Loucy (cell line): Measurements from ENCODE around the gene ITGB1.
A peak's percentile ranks its signal among the peaks of the same experiment; 100 is the strongest.

Source experiments
- H2AFZ ChIP-seq: fragments of 200-600 bp; sonication (generic); 2 replicates; pipeline ENCODE4 v1.6.0; 2016; ENCODE audit warnings: antibody characterized with exemption, mild to moderate bottlenecking, low read length, moderate library complexity
- H3F3A ChIP-seq: fragments of 200-600 bp; 2 replicates; pipeline ENCODE4 v1.6.0; 2016; ENCODE audit warnings: antibody characterized with exemption, low read depth, mild to moderate bottlenecking
- H3K27me3 ChIP-seq: fragments of 200-600 bp; sonication (generic); 2 replicates; pipeline ENCODE4 v1.6.1; 2014; ENCODE audit warnings: low read length, mild to moderate bottlenecking; ENCODE audit not compliant: insufficient read depth, poor library complexity, severe bottlenecking
- H3K36me3 ChIP-seq: fragments of 200-600 bp; sonication (generic); 2 replicates; pipeline ENCODE4 v1.6.1; 2016; ENCODE audit warnings: low read length; ENCODE audit not compliant: insufficient read depth
- H3K4me1 ChIP-seq: fragments of 200-600 bp; sonication (generic); 2 replicates; pipeline ENCODE4 v1.5.1; 2014; ENCODE audit warnings: low read length, mild to moderate bottlenecking; ENCODE audit not compliant: insufficient read depth, poor library complexity, severe bottlenecking
- H3K4me2 ChIP-seq: fragments of 200-600 bp; sonication (generic); 2 replicates; pipeline ENCODE4 v1.6.0; 2014; ENCODE audit warnings: antibody characterized with exemption, low read length, low read depth, mild to moderate bottlenecking; ENCODE audit not compliant: poor library complexity, severe bottlenecking
- H3K4me3 ChIP-seq: fragments of 200-600 bp; sonication (generic); 2 replicates; pipeline ENCODE4 v1.5.1; 2014; ENCODE audit warnings: low read length, mild to moderate bottlenecking, mixed read lengths; ENCODE audit not compliant: poor library complexity, severe bottlenecking
- H3K79me2 ChIP-seq: fragments of 200-600 bp; sonication (generic); 2 replicates; pipeline ENCODE4 v1.6.1; 2014; ENCODE audit warnings: low read length; ENCODE audit not compliant: insufficient read depth
- H3K9ac ChIP-seq: fragments of 200-600 bp; sonication (generic); 2 replicates; pipeline ENCODE4 v1.6.0; 2014; ENCODE audit warnings: mild to moderate bottlenecking, low read depth, low read length, moderate library complexity; ENCODE audit not compliant: poor library complexity, severe bottlenecking
- H3K9me2 ChIP-seq: fragments of 200-600 bp; sonication (generic); replicated peaks from 2 replicates; pipeline ENCODE4 v1.6.1; 2016; ENCODE audit warnings: low read depth, low read length, mixed read lengths
- H3K9me3 ChIP-seq: fragments of 200-600 bp; sonication (generic); 2 replicates; pipeline ENCODE4 v1.6.1; 2014; ENCODE audit warnings: mild to moderate bottlenecking, antibody characterized with exemption, low read length, low read depth; ENCODE audit not compliant: insufficient read depth
- H4K20me1 ChIP-seq: fragments of 200-600 bp; sonication (generic); 2 replicates; pipeline ENCODE4 v1.6.0; 2014; ENCODE audit warnings: antibody characterized with exemption, low read length, mild to moderate bottlenecking; ENCODE audit not compliant: insufficient read depth, poor library complexity, severe bottlenecking
- CTCF ChIP-seq: fragments of 200-600 bp; sonication (generic); conservative IDR thresholded peaks from 2 replicates; pipeline ENCODE4 v1.5.1; 2014; ENCODE audit warnings: mild to moderate bottlenecking, antibody characterized with exemption, low read length
- EZH2phosphoT487 ChIP-seq: fragments of 200-600 bp; IDR thresholded peaks from 2 replicates; pipeline ENCODE4 v1.6.1; 2018; ENCODE audit warnings: antibody characterized with exemption, mild to moderate bottlenecking, moderate library complexity, borderline replicate concordance

Gene ITGB1

GRCh38 chr10:32946108-32946507, 11.9 kb downstream of the ITGB1 start:
- no peaks in the 10 kb centered on the region for H3K9me3 ChIP-seq
- H3K4me1 ChIP-seq = peaks cover 64% of the 10 kb centered on the region
- H3F3A ChIP-seq = no peaks in the 10 kb centered on the region
- H4K20me1 ChIP-seq = peaks cover 90% of the 10 kb centered on the region
- H3K4me2 ChIP-seq = no peak overlapping the region
- no peaks in the 10 kb centered on the region for H3K9me2 ChIP-seq
- H2AFZ ChIP-seq = no peak overlapping the region
- H3K4me3 ChIP-seq = no peak overlapping the region
- H3K79me2 ChIP-seq = peaks cover 100% of the 10 kb centered on the region
- TF ChIP-seq CTCF (no peak), EZH2phosphoT487 (no peak)
- H3K9ac ChIP-seq = no peak overlapping the region
- no peaks in the 10 kb centered on the region for H3K27me3 ChIP-seq
- no peaks in the 10 kb centered on the region for H3K36me3 ChIP-seq

- peaks cover 55% of the 10 kb centered on the region for H3K4me1 ChIP-seq
- H3K27me3 ChIP-seq = no peaks in the 10 kb centered on the region
- no peaks in the 10 kb centered on the region for H3K9me2 ChIP-seq
- H3K36me3 ChIP-seq = no peaks in the 10 kb centered on the region; the same call in 1 of the 2 replicates
- peak overlapping the region; percentile 25 for H3K4me2 ChIP-seq
- no peaks in the 10 kb centered on the region for H3K9me3 ChIP-seq
- peaks cover 100% of the 10 kb centered on the region for H3K79me2 ChIP-seq
- TF ChIP-seq CTCF = no peak
- H4K20me1 ChIP-seq = peaks cover 90% of the 10 kb centered on the region
- no peak overlapping the region for H2AFZ ChIP-seq
- H3K4me3 ChIP-seq = no peak overlapping the region
- no peaks in the 10 kb centered on the region for H3F3A ChIP-seq
- H3K9ac ChIP-seq = no peak overlapping the region
Observed at GRCh38 chr10:32943854-32944661, 14.0 kb downstream of the ITGB1 start.

- peaks cover 100% of the 10 kb centered on the region for H3K79me2 ChIP-seq
- TF ChIP-seq EZH2phosphoT487 (no peak), CTCF (no peak)
- H3F3A ChIP-seq = no peaks in the 10 kb centered on the region
- H3K27me3 ChIP-seq = no peaks in the 10 kb centered on the region
- H3K4me2 ChIP-seq = peak overlapping the region; percentile 25
- H3K36me3 ChIP-seq = no peaks in the 10 kb centered on the region; the same call in 1 of the 2 replicates
- H3K4me1 ChIP-seq = peaks cover 55% of the 10 kb centered on the region
- no peak overlapping the region for H2AFZ ChIP-seq
- H3K9me3 ChIP-seq = no peaks in the 10 kb centered on the region
- H3K9me2 ChIP-seq = no peaks in the 10 kb centered on the region
- peaks cover 90% of the 10 kb centered on the region for H4K20me1 ChIP-seq
- H3K4me3 ChIP-seq = no peak overlapping the region
- H3K9ac ChIP-seq = no peak overlapping the region
Observed at GRCh38 chr10:32943395-32943794, 14.6 kb downstream of the ITGB1 start.
